Adipose tissue (tissue), 3 donors: ENCODE results near the gene RNF19B. TPM values are rescaled to one million over a fixed set of nuclear protein-coding genes. Genes with fewer than 3 reads are reported as not detected.

Source experiments
- H3K27ac ChIP-seq: one replicate; pipeline ENCODE4 v1.5.1; 2013; ENCODE audit warnings: low read depth, low read length
- WGBS, 3 donors: extraction: QIAGEN DNeasy Blood & Tissue Kit; methylation state at CpG; one replicate each; pipeline ENCODE4 v1.1.7; 2013; 5-methylcytosine and 5-hydroxymethylcytosine counted together
- polyA plus RNA-seq, 3 donors: library from polyadenylated mRNA; stranded (reverse); fragments of 200-250 nt; gene quantifications; one replicate each; pipeline ENCODE4 v1.2.3, GENCODE V29; 2013
- donor health status: healthy with polysubstance abuse.
- donor health status: Bipolar disorder and iron deficiency.
- donor health status: healthy.

RNF19B gene
- polyA plus RNA-seq, 3 donors = 6.2 to 20.1 (median 11.7) TPM

GRCh38 chr1:32948390-32948722 lies 16.3 kb downstream of the RNF19B start:
- 79 to 91% (median 89%) methylated on average over 1 of the region's 1 CpG for WGBS, 3 donors
- H3K27ac ChIP-seq = no peak overlapping the region

DNA sequence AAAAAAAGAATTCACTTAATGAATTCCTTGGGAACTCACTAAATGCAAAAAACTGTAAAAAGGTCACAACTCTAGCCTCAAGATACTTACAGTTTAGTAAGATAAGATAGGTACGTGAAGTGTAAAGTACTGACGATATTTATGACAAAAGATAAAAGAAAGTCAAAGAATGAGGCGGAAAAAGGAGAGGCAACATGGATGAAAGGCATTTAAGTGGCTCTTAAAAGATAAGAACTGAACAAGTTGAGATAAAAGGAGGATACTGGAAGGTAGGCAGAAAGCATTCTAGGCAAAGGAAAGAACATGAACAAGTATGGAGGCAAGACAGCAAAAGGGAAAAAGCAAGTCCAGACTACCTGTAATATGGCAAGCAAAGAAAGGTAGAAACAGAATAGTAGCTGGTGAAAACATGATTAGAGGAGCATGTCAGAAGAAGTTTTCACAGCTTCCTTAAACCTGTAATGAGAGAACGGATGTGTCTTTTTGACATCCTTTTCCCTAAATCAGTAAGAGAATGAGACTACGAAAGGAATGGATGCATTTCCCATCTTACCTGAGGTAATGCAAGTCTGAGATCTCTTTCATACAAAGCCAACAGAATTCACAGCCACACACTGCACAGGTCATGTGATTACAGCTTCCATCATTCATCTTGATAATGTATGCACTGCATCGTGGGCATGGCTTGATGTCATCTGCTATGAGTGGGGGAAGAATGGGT lies 16.8 kb downstream of the RNF19B start:
- H3K27ac ChIP-seq = no peak overlapping the region
- WGBS, 3 donors = 66 to 87% (median 87%) methylated on average over 6 of the region's 6 CpGs

DNA sequence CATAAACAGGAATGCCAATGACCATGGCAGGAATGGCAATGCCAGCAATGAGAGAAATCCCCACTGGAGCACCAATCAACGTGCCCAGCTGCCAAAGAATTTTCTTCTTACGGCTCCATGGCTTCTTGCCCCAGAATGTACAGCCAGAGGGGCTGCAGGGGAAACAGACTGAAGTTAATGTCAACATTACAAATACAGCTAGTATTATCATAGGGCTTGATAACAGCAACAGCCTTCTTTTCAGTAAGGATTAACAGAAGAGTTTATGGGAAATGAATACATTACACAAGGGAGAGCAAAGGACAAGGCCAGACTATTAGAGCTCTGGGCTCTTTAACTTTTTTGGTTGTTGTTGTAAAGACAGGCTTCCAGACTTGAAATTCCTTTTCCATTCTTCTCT lies 18.2 kb downstream of the RNF19B start:
- 76 to 87% (median 82%) methylated on average over 2 of the region's 2 CpGs for WGBS, 3 donors

DNA sequence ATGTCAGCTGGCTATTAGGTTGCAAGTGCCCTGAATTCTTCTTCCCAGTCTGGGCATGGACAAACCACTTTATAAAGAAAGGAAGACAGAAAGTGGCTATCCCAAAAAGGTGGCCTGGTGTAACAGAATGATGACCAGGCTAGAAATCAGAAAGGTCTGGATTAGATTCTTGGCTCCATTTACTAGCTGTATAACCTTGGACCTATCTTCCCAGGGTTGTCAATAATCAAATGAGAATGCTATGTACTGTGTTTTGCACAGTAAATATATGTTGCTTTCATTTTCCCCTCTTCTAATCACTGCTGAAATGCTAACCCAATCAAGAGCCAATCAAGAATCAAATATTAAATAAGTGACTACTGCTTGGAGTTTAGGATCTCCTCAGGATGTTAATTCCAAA lies 20.4 kb downstream of the RNF19B start:
- H3K27ac ChIP-seq = no peak overlapping the region

More for the DNA sequence above, 18.2 kb downstream of the RNF19B start:
- no peak overlapping the region for H3K27ac ChIP-seq

DNA sequence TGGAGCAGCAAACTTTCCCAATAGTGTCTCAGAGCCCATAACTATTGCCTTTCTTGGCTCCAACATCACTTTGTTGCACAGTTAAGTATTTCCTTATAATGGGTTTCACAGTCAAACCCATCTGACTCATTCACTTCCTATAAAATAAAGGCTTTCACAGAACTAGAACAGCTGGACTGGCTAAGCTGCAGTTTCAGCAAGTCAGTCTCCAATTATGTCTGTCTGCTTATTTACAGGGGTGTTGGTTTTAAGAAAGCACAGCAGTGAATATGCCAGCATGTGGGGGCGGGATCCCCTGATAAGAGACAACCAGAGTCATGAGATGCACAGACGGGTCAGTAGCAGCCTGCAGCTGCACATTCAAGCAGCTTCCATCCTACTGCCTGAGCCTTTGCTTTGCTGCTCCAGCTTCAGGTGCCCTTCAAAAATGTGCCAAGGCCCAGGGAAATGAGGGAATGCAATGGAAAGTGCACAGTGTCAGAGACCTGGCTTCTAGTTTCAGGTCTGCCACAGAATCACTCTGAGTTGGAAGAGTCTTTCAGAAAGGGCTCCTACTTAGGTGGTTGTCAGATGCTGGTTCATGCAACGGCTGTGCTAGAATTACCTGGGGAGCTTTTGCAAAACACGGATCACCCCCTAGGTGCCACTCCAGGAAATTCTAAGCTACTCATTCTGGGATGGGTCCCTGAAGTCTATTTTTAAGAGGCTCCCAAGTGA lies 24.8 kb downstream of the RNF19B start:
- 61 to 78% (median 64%) methylated on average over 4 of the region's 4 CpGs for WGBS, 3 donors
- no peak overlapping the region for H3K27ac ChIP-seq

DNA sequence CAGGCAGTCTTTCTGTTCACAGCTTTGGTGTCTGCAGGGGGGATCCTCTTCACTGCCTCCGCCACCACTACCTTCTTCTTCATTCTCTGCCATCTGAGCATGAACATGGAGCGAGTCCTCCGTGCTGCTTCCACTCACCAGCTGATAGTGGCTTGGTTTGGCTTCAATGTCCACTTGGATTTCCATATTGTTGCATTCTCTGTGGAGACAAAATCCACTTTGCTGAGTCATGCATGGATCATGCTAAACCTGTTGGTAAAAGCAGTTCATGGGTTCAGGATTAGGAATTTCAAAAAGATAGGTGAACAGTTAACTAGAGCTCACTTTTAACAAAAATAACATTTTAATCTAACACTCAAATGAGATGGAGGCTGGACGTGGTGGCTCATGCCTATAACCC lies 27.5 kb downstream of the RNF19B start:
- H3K27ac ChIP-seq = no peak overlapping the region
- 90 to 100% (median 98%) methylated on average over 4 of the region's 4 CpGs for WGBS, 3 donors

DNA sequence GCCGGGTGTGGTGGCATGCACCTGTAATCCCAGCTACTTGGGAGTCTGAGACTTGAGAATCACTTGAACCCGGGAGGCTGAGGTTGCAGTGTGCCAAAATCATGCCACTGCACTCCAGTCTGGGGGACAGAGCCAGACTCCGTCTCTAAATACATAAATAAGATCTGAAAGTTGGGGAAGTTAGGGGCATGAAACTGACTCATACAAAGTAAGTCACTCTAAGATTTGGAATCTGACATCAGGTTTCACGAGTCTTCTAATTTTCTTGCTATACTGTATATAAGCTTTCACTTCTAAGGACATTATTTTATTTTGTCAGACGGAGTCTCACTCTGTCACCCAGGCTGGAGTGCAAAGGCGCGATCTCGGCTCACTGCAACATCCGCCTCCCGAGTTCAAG lies 30.1 kb downstream of the RNF19B start:
- WGBS, 3 donors = 93 to 94% (median 93%) methylated on average over 10 of the region's 10 CpGs
- H3K27ac ChIP-seq = no peak overlapping the region

GRCh38 chr1:32933742-32934322 lies 30.8 kb downstream of the RNF19B start:
- 8 to 49% (median 33%) methylated on average over 3 of the region's 3 CpGs for WGBS, 3 donors
- H3K27ac ChIP-seq = no peak overlapping the region

DNA sequence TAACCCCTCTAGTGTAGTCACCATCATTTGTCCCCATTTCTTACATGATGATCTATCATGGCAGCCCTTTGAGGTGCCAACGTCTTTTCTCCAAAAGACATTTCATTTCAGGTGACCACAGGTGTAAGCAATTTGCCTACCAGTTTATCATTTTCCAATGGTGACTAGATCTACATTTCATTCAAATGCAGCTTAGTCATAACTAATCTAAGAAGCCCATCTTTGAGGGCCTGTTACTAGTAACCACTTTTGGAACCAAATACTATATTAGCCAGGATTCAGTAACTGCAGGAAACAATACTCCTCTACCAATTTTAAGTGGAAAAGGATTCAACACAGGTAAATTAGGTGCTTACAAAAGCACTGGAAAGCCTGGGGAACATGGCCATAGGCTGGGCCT lies 32.8 kb downstream of the RNF19B start:
- H3K27ac ChIP-seq = no peak overlapping the region
- 86 to 98% (median 97%) methylated on average over 1 of the region's 1 CpG for WGBS, 3 donors

- WGBS, 3 donors = 62 to 66% (median 66%) methylated on average over 2 of the region's 2 CpGs
These were observed 35.2 kb downstream of the RNF19B start for GRCh38 chr1:32929366-32929765.

GRCh38 chr1:32928715-32929114 lies 35.9 kb downstream of the RNF19B start:
- WGBS, 3 donors = 80 to 91% (median 83%) methylated on average over 8 of the region's 8 CpGs
- no peak overlapping the region for H3K27ac ChIP-seq

More at GRCh38 chr1:32929366-32929765, 35.2 kb downstream of the RNF19B start:
- no peak overlapping the region for H3K27ac ChIP-seq

DNA sequence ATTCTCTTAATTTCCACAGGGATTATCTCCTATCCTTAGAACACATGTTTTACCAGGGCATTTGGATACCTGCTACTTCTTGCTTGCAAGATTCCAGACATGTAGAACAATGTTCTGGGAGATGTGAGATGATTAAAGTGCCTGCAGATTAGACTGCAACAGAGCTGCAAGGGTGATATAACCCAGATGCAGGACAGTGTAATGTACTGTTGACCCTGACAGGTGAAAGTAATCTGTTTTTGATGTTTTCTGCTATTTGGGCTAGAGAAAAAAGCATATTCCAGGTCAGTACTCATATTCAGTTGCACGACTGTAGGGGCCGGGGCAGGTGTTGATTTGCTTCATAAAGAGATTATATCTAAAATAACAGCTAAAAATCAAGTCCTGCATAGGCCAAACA lies 36.3 kb downstream of the RNF19B start:
- 87 to 98% (median 88%) methylated on average over 2 of the region's 2 CpGs for WGBS, 3 donors
- H3K27ac ChIP-seq = no peak overlapping the region

GRCh38 chr1:32927441-32927840 lies 37.2 kb downstream of the RNF19B start:
- H3K27ac ChIP-seq = no peak overlapping the region
- 81 to 97% (median 88%) methylated on average over 2 of the region's 2 CpGs for WGBS, 3 donors

DNA sequence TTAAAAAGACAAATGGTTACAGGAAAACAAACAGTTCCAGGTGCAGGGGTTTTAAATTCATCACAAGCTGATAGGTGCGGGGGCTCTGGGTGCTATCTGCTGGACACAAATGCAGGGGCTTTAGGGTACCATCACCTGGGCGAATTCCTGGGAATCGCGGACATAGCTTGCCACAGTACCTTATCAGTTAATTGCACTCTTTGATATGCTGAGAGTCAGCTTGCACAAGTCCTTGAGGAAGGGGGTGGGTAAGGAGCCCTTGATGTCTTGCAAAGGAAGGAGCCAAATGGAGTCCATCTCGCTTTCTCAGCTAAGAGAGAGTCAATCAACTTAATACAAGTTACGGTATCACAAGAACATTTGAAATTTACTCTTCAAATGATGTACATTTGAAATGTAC lies 38.0 kb downstream of the RNF19B start:
- H3K27ac ChIP-seq = no peak overlapping the region
- 67 to 94% (median 88%) methylated on average over 6 of the region's 6 CpGs for WGBS, 3 donors

DNA sequence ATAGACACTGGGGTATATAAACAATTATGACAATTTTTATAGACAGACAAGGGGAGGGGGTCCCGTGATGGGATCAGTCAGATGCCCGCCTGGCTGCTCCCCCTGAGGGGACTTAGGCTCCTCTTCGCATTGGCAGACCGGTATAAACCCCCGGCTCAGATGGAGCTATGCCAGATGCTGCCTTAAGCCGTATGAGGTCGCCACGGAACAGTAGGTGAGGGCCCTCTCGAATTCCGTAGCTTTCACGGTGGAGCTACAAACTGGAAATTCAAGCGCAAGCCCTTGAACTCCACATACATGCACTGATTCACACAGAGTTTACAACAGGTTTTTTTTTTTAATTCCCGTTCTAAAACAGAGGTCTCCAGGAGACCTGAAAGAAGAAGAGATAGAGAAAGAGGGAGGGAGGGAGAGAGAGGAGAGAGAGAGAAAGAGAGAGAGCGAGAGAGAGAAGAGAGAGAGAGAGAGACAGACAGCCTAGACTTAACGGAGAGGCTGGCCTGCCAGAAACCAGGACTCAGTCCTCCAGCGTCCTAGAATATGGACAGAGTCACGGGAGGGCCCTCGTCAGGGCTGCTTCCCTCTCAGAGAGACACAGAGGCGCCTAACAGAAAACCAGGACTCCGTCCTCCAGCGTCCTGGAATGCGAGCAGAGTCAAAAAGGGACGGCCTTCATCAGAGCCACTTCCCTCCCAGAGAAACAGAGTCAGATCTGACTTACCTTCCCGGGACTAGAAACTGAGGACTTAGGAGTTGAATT lies 39.0 kb downstream of the RNF19B start:
- H3K27ac ChIP-seq = no peak overlapping the region
- 27 to 28% (median 28%) methylated on average over 24 of the region's 24 CpGs for WGBS, 3 donors

GRCh38 chr1:32924881-32925344 lies 39.7 kb downstream of the RNF19B start:
- H3K27ac ChIP-seq = no peak overlapping the region
- 6 to 12% (median 11%) methylated on average over 25 to 31 of the region's 31 CpGs for WGBS, 3 donors

DNA sequence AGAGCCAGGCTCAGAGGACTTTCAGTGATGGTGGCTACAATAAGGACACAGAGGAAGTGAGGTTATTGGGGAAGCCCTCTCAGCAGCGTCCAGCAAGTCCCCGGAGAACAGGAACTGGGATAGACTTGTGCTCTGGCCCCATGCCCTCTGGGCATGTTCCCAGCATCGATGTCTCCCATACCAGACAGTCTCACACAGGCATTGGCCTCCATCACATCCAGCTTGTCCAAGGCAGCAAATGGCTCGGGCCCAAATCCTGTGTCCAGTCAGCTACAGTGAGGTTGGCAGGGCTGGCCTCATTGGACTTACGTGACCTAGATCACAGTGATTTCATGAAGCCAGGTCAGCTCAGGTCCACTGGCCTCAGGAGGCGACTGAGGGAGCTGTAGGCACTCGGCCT lies 43.8 kb downstream of the RNF19B start:
- no peak overlapping the region for H3K27ac ChIP-seq
- 43 to 74% (median 51%) methylated on average over 7 of the region's 7 CpGs for WGBS, 3 donors

DNA sequence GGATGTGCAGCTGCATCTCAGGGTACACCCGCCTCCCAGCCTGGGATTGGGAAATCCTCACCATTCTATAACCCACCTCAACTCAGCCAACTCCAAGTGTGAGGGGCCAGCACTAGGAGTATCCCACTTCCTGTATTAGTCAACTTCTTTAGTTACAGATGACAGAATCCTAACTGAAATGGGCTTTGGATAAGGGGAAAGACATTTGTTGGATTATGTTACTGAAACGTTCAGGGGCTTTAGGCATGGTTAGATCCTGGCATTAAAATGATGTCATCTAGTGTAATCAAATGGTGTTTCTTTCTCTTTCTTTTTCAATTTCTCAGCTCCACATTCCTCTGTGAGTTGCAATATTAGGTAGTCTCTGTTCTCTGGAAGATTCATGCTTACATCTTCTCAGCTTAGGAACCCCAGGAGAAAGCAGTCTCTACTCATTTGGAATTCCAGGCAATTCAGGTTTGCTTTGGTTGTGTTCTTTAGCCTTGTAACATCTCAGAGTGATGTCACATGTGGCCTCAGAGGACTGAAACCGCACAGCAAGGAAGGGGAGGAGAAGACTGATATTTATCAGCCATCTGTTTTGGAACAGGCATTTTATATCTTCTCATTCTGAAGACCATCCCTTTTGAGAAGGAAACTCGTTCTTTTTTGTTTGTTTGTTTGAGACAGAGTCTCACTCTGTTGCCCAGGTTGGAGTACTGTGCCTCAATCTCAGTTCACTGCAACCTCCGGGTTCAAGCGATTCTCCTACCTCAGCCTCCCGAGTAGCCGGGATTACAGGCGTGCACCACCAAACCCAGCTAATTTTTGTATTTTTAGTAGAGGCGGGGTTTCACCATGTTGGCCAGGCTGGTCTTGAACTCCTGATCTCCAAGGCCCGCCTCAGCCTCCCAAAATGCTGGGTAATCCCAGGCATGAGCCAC lies 44.5 kb downstream of the RNF19B start:
- H3K27ac ChIP-seq = no peak overlapping the region
- 77 to 81% (median 80%) methylated on average over 11 of the region's 11 CpGs for WGBS, 3 donors
